SU-DHL-6 (cell line): ENCODE measurements around the gene DHRS13.

Experiments used
- H2AFZ ChIP-seq: fragments of 200-600 bp; sonication (generic); 2 replicates; pipeline ENCODE4 v1.6.1; 2014; ENCODE audit warnings: low read depth, mild to moderate bottlenecking, moderate library complexity, mixed read lengths, antibody characterized with exemption, low read length; ENCODE audit not compliant: severe bottlenecking
- H3F3A ChIP-seq: fragments of 200-600 bp; shearing (Covaris generic); 2 replicates; pipeline ENCODE4 v1.6.0; 2016; ENCODE audit warnings: antibody characterized with exemption, mild to moderate bottlenecking; ENCODE audit not compliant: insufficient read depth
- H3K27ac ChIP-seq: fragments of 200-600 bp; sonication (generic); 2 replicates; pipeline ENCODE4 v1.5.1; 2016; ENCODE audit warnings: low read depth, mild to moderate bottlenecking, low read length, moderate library complexity, mixed read lengths
- H3K27me3 ChIP-seq: fragments of 200-600 bp; sonication (generic), shearing (Covaris generic); 2 replicates; pipeline ENCODE4 v1.6.0; 2014; ENCODE audit warnings: mild to moderate bottlenecking, low read length
- H3K36me3 ChIP-seq: fragments of 200-600 bp; sonication (generic); 2 replicates; pipeline ENCODE4 v1.6.1; 2014; ENCODE audit warnings: mild to moderate bottlenecking, low read length, mixed read lengths
- H3K4me2 ChIP-seq: fragments of 300-600, 200-600 bp; shearing (Covaris generic), sonication (generic); 2 replicates; pipeline ENCODE4 v1.6.0; 2014; ENCODE audit warnings: low read length, low read depth, mild to moderate bottlenecking; ENCODE audit not compliant: poor library complexity, severe bottlenecking
- H3K4me3 ChIP-seq: fragments of 200-600 bp; sonication (generic); 2 replicates; pipeline ENCODE4 v1.5.1; 2014; ENCODE audit warnings: antibody characterized with exemption, low read length, mild to moderate bottlenecking, mixed read lengths; ENCODE audit not compliant: insufficient read depth, poor library complexity, severe bottlenecking
- H3K79me2 ChIP-seq: fragments of 200-600 bp; sonication (generic); 2 replicates; pipeline ENCODE4 v1.6.1; 2014; ENCODE audit warnings: mild to moderate bottlenecking, low read length, moderate library complexity; ENCODE audit not compliant: insufficient read depth
- H3K9ac ChIP-seq: fragments of 200-600 bp; sonication (generic); 2 replicates; pipeline ENCODE4 v1.7.0; 2014; ENCODE audit warnings: mild to moderate bottlenecking, low read length
- H3K9me2 ChIP-seq: fragments of 200-600 bp; sonication (generic); replicated peaks from 2 replicates; pipeline ENCODE4 v1.6.1; 2014; ENCODE audit warnings: low read length; ENCODE audit not compliant: insufficient read depth
- H3K9me3 ChIP-seq: fragments of 200-600 bp; sonication (generic); 2 replicates; pipeline ENCODE4 v1.6.1; 2014; ENCODE audit warnings: low read length, mixed read lengths; ENCODE audit not compliant: insufficient read depth
- H4K20me1 ChIP-seq: fragments of 200-600 bp; sonication (generic); 2 replicates; pipeline ENCODE4 v1.6.1; 2014; ENCODE audit warnings: low read depth, mild to moderate bottlenecking, antibody characterized with exemption, low read length, moderate library complexity, mixed read lengths
- EZH2phosphoT487 ChIP-seq: fragments of 200-600 bp; sonication (generic), shearing (Covaris generic); conservative IDR thresholded peaks from 2 replicates; pipeline ENCODE4 v1.6.1; 2018; ENCODE audit warnings: mild to moderate bottlenecking, antibody characterized with exemption, low read length, moderate library complexity, mixed read lengths
- TF ChIP-seq, protein P1 (sequence below): fragments of 200-600 bp; sonication (generic); IDR thresholded peaks from one replicate; pipeline ENCODE4 v1.5.1; 2017; ENCODE audit warnings: antibody characterized with exemption, mild to moderate bottlenecking, low read length, moderate library complexity; ENCODE audit not compliant: insufficient read depth, poor library complexity, severe bottlenecking

Gene DHRS13

DNA sequence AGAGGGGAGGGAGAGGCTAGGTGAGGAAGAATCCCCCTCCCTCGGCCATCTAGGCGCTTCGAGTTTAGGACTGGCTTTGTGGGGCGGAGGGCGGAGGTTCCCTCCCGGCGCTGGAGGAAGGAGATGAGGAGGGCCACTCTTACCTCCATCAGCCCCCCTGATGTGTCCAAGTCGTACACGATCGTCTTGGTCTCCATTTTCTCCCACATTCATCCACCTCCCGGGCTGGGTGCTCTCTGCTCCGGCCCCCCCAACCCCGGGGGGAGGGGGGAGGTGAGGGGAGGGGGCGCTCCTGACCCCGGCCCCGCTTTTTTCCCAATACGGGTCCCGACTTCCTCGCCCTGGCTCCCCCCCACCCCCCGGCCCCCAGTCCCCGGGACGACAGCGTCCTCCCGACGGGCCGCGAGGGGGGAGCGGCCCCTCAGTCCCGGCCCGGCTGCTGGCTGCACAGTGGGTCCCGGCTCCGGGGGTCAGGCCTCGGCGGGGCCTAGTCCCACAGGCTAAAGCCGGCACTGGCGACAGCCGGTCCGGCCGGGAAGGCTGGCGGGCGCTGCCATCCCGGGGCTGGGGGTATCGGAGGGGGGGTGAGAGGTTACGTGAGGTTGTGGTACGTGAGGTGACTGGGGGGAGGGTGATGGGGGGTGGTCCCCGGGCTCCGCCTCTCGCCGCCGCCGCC is 48.0 kb upstream of the DHRS13 start:
- Histone ChIP-seq H3K79me2 (peaks cover 53% of the 10 kb centered on the region), H3K36me3 (peaks cover 3% of the 10 kb centered on the region; the same call in 1 of the 2 replicates), H3F3A (peaks cover 19% of the 10 kb centered on the region), H2AFZ (no peak overlapping the region), H3K9me2 (no peaks in the 10 kb centered on the region), H3K27ac (peak overlapping the region; percentile 90), H3K9me3 (no peaks in the 10 kb centered on the region), H4K20me1 (peaks cover 8% of the 10 kb centered on the region; the same call in 1 of the 2 replicates), H3K9ac (peak overlapping the region; percentile 87), H3K4me2 (peak overlapping the region; percentile 94), H3K27me3 (no peaks in the 10 kb centered on the region), H3K4me3 (peak overlapping the region; percentile 86)
- TF ChIP-seq EZH2phosphoT487 = no peak
- TF ChIP-seq, protein P1, sequence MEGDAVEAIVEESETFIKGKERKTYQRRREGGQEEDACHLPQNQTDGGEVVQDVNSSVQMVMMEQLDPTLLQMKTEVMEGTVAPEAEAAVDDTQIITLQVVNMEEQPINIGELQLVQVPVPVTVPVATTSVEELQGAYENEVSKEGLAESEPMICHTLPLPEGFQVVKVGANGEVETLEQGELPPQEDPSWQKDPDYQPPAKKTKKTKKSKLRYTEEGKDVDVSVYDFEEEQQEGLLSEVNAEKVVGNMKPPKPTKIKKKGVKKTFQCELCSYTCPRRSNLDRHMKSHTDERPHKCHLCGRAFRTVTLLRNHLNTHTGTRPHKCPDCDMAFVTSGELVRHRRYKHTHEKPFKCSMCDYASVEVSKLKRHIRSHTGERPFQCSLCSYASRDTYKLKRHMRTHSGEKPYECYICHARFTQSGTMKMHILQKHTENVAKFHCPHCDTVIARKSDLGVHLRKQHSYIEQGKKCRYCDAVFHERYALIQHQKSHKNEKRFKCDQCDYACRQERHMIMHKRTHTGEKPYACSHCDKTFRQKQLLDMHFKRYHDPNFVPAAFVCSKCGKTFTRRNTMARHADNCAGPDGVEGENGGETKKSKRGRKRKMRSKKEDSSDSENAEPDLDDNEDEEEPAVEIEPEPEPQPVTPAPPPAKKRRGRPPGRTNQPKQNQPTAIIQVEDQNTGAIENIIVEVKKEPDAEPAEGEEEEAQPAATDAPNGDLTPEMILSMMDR = no peak

DNA sequence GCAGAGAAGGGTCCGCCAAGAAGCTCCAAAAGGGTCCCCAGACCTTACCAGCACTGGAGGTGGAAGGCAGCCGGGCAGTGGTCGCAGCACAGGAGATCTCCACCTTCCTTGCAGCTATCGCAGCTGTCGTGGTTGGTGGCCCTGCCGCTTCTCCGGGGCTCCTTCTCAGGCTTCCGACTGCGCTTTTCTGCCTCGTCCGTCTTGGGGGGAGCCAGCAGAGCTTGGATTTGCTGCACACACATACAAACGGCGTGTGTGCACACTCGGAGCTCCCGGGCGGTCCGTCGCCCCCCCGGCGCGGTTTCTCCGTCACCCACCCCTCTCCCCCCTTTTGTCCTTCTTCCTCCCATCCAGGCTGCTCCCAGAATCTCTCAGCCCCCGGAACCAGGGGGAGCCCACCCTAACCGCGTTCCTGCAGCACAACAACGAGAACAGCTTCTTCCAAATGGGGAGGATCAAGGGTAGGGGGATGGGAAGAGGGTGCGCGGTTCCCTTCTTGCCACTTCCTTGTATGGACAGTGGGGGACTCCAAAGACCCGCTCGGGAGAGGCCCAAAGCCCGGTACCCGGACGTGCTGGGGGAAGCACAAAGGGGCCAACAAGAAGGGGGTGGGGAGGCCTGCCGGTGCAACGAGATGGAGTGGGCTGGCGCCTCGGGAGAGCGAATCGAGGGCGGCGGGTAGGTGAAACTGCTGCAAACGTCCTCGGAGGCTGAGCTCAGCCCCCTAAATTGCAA is 47.3 kb upstream of the DHRS13 start:
- peak overlapping the region; percentile 86 for H3K4me3 ChIP-seq
- peak overlapping the region; percentile 90 for H3K27ac ChIP-seq
- H3K9me3 ChIP-seq = no peaks in the 10 kb centered on the region
- H3F3A ChIP-seq = peaks cover 19% of the 10 kb centered on the region
- no peaks in the 10 kb centered on the region for H3K9me2 ChIP-seq
- TF ChIP-seq, protein P1 = no peak
- TF ChIP-seq EZH2phosphoT487 = no peak
- H3K36me3 ChIP-seq = peaks cover 3% of the 10 kb centered on the region; the same call in 1 of the 2 replicates
- peak overlapping the region; percentile 87 for H3K9ac ChIP-seq
- H2AFZ ChIP-seq = no peak overlapping the region
- no peaks in the 10 kb centered on the region for H3K27me3 ChIP-seq
- peaks cover 8% of the 10 kb centered on the region; the same call in 1 of the 2 replicates for H4K20me1 ChIP-seq
- peak overlapping the region; percentile 94 for H3K4me2 ChIP-seq
- peaks cover 60% of the 10 kb centered on the region for H3K79me2 ChIP-seq

DNA sequence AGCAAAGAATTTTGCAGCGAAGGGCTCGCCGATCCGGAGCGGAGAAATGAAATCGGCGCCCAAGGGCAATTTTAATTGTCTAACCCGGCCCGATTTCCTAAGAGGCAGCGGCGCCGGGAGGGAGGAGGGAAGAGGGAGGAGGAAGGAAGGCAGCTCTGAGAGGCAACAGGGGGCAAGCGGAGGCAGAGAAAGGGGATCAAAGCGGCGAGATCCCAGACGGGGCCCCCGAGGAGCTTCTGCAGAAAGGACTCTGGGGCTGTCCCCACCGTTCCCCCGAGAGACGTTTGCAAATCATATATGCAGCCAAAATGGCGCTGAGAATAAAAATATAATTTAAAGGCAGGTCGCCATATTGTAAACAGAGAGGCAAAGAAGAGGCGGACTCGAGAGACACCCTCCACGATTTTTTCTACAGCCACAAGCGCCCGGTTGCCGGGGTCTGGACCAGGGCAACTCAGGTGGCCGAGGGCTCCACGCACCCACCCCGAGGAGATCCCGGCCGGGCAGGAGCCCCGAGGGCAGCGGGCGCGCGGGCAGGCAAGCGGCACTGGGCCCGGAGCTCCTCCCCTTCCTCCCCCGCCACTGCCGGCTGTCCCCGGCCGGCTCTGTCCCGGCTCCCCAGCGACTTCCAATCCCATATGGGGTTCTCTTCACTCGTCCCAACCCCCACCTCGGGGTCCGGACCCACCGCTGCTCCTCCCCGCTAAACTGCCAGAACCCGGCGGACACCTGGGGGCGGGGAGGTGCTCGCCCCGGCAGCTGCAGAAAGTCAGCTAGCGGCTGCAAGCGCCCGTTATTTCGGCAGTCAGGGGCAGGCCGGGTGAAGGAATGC is 46.5 kb upstream of the DHRS13 start:
- Histone ChIP-seq H3K4me3 (peak overlapping the region; percentile 86), H4K20me1 (peaks cover 13% of the 10 kb centered on the region; the same call in 1 of the 2 replicates), H3F3A (peaks cover 19% of the 10 kb centered on the region), H3K27ac (peak overlapping the region; percentile 90), H3K9me2 (no peaks in the 10 kb centered on the region), H3K9ac (peak overlapping the region; percentile 87), H3K36me3 (peaks cover 8% of the 10 kb centered on the region), H3K79me2 (peaks cover 68% of the 10 kb centered on the region), H3K9me3 (no peaks in the 10 kb centered on the region), H3K27me3 (no peaks in the 10 kb centered on the region), H3K4me2 (peak overlapping the region; percentile 94), H2AFZ (no peak overlapping the region)
- TF ChIP-seq, protein P1 = no peak
- TF ChIP-seq EZH2phosphoT487 = no peak
